Measurements from ENCODE around the gene AHRR. TPM values are rescaled to one million over a fixed set of nuclear protein-coding genes. Genes with fewer than 3 reads are reported as not detected.
"Not testable (repeated sequence)": the region's sequence is repeated elsewhere in the genome, so short reads cannot be mapped to it uniquely, and the experiment has no call there.

The AHRR gene
- total RNA-seq, 1 experiment from 2014 or later = 51.8 TPM

- not testable (repeated sequence) for DNase-seq (ENCODE audit: low read depth)
Observed at GRCh38 chr5:474232-474839, 152.8 kb downstream of the AHRR start.

DNA sequence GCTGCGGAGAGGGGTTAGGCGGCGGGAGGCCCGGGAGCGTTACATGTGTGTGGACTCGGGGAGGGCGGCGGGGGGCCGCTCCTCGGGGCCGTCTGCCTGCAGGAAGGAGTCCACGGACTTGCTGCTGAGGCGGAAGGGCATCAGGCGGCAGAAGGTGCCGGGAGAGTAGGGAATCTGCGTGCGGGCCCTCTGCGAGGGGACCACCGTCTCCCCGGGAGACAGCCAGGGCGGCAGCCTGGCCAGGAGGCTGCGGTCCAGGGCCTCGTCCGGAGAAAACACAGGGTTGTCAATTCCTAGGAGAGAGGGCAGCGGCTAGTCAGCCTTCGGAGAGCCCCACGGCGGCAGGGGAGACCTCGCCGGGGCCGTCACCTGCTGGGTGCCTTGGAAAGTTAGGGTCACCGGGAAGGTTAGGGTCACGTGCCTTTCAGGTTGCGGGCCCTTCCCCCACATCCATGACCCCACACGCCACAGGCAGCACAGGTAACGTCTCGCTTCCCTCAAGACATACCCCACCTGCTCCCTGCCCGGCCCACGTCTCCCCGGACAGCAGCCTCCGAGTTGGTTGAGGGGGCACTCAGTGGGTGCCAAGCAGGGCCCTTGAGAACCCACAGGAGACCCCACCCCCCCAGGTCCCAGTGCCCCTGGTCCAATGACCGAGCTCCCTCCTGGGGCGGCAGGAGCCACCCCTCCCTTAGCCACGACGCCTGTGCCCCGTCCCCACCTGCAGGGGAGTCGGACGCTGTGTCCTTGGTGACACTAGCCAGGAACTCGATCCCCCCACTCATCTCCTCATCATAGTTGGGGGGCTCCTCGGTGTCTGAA lies 153.5 kb downstream of the AHRR start:
- DNase-seq (ENCODE audit: low read depth) = no peak

GRCh38 chr5:475704-476101 lies 154.2 kb downstream of the AHRR start:
- no peak for DNase-seq (ENCODE audit: low read depth)

DNA sequence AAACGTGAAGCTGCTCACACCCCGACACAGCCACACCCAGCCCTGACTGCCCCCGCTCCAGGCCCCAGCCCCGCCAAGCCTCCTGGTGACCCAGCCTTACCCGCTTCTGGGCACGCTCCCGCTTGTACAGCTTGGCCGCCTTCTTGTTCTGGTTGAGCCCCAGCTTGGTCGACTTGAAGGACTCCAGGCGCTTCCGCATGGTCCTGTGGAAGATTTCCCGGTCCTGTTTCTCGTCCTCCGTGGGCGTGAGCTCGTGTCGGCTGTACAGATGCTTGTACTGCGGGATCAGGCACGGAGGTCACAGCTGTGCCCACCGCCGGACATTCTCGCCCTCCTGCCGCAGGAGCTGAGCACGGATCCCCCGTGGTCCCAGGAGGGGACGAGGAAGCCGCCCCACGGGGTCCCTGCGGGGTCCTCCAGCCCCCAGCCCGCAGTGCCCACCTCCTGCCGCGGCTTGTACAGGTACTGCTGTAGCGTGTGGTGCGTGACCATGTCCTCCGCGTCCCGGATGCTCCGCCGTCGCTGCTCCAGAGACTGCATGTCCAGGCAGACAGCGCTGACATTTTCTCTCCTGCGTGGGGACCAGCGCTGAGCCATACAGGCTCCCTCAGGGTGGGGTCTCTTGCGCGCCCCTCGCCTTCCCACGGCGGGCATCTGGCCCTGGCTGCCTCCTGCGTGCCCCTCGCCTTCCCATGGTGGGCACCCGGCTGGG lies 154.7 kb downstream of the AHRR start:
- no peak for DNase-seq (ENCODE audit: low read depth)

- no peak for DNase-seq (ENCODE audit: low read depth)
Observed at GRCh38 chr5:476814-477175, 155.3 kb downstream of the AHRR start.

DNA sequence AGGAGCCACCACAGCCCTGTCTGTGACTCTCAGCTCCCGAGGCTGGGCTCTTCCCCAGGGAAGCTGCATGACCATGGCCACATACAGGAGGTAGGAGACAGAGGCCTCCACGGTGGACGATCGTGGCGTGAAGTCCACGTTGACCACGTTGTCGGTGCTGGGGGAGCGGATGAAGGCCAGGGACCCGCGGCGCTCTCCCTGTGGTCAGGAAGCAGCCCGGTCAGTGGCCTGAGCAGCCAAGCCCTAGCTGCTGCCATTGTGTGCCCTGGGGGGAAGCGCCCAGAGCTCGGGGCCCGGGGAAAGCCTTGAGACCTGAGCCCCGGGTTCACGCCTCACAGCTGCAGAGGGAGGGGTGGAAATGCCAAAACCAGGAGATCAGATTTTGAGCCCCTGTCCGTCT lies 155.7 kb downstream of the AHRR start:
- no peak for DNase-seq (ENCODE audit: low read depth)

DNA sequence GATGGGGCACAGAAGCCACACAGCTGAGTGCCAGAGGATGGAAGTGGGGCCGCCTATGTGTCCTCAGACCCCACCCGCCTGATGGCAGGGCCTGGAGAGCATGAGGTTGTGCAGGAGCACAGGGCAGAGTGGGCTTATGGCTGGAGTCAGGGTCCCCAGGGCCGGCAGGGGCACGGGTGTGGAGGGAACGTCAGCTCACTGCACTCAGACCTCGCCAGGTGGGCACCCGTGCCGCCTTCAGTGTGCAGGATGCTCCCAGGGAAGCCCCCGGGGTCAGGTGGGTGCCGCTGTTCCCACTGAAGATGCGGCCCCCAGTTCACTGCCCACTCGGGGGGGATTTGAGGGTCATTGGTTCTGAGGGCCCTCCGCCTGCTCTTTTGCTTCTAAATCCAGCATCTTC lies 156.4 kb downstream of the AHRR start:
- no peak for DNase-seq (ENCODE audit: low read depth)

DNA sequence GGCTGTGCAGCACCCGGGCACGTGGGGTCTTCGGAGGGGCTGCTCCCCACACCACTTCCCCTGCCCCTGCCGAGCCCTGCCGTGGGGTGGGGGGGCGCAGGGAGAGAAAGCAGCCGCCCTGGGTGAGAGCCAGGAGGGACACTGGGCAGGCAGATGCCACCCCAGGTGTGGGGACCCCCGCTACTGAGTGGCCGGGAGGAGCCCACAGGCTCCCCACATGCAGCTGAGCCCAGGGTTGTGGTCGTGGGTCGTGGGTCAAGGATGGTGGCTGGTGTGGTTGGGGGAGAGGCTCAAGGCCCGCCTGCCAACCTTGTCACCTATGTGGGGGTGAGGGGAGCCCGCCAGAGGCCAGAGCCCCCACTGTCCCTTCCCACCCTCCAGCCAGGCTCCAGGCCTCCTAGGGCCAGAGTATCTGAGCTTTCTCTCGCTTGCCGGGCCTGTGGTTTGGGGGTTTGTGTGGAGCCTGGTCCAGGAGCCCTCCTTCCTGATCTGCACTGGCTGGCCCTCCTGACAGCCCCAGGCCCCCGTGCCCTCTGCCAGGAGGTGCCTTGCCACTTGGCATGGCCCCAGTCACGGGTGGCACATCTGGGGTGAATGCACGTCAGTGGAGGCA lies 157.0 kb downstream of the AHRR start:
- DNase-seq (ENCODE audit: low read depth) = no peak

DNA sequence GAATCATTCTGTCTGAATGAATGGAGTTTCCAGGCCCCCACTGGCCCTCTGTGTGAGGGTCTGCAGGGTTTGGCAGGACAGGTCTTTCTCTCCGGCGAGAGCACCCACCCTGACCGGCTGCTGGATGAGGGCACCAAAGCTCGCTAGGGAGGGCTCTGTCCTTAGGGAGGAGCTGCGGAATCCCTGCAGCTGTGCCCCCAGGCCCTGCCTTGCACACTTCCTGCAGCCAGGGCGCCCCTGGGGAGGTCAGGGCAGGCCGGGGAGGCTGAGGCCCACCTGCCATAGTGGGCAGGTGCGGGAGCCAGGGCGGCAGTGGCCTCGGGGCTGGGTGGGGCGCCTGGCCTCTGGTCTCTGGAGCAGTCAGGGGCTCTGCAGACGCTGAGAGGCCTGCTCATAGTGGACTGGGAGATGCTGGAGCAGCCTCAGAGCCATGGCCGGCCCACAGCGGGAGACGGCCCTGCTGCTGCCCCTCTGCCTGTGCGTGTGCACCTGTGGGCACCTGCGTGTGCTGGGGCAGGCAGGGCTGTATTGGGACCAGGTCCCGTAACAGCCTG lies 157.5 kb downstream of the AHRR start:
- no peak for DNase-seq (ENCODE audit: low read depth)

GRCh38 chr5:479566-480319 lies 158.2 kb downstream of the AHRR start:
- no peak for DNase-seq (ENCODE audit: low read depth)

DNA sequence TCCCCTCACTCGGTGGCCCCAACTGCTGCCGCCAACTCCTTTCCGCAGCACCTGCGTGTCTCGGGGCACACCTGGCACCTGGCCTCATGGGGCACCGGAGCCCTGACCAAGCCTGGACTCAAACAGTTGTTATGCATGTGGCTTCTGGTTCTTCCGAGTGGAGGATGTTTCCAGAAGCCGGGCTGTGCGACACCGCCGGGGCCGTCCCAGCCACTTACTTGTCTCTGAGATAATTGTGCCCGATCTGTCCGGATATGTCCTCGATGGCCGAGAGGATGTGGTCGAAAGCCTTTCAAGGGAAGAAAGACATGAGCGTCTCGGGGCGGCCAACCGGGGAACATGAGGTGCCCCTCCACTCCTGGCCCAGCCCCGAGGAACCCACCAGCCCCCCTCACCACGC lies 159.8 kb downstream of the AHRR start:
- DNase-seq (ENCODE audit: low read depth) = no peak

DNA sequence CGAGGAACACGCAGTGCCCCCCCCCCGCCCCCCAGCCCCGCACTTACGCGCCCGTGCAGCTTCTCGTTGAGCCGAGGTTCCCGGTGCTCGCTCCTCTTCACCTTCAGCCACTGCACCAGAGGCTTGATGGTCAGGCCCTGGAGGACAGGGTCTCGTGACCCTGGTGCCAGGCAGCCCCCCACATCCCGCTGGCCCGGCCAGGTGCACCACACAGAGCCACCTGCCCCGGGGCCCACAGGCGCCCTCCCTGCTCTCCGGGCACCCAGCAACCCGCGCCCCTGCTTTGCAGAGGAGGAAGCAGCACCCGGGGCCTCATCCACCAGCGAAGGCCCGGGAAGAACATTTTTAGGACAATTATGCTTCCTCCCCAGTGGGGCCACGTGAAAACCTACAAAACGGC lies 160.5 kb downstream of the AHRR start:
- no peak for DNase-seq (ENCODE audit: low read depth)

DNA sequence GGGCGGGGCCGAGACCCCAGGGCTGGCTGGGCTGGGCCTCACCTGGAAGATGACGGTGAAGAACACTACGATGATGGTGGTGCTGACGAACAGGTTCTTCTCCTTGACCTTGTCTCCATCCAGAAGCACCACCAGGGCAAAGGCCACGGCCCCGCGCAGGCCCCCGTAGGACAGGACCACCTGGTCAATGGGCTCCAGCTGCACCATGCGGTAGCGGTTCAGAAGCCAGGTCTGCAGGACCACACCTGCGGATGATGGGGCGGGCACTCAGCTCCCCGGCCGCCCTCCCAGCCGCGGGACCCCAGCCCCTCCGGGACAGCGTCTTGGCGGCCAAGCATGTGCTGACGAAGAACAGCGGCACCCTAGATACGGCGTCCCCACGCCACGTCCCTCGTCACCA lies 161.0 kb downstream of the AHRR start:
- DNase-seq (ENCODE audit: low read depth) = no peak

DNA sequence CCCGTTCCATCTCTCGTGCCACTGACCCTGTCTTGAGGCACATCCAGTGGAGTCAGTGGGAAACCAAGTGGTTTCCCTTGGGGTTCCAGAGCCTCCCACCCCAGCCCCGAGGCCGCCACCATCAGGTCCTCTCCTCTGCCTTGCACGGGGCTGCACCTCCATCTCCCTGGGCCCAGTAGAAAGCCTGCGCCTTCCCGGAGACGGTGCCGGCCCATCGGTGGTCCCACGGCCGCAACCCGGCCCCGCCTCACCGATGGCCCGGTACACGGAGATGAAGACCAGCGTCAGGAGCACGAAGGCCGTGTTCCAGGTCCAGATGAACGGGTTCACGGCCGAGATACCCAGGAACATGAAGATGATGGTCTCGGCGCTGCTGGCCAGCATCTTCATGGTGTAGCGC lies 161.5 kb downstream of the AHRR start:
- no peak for DNase-seq (ENCODE audit: low read depth)

GRCh38 chr5:483434-484140 lies 162.1 kb downstream of the AHRR start:
- no peak for DNase-seq (ENCODE audit: low read depth)

DNA sequence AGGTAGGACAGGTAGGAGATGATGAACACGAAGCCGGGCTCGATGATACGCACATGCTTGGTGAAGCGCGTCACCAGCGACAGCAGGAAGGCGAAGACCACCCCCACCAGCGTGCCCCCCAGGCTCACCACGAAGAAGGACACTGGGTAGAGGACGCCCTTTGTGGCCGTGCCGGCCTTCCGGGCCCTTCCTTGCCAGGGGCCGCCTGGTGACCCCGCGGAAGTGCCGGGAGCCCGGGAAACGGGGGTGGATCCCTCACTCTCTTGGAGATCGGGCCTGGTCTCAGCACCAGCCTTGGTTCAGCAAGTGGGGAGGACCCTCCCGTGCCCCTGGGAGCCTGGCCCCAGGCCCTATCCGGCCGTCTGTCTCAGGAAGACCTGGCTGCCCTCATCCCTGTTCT lies 163.0 kb downstream of the AHRR start:
- no peak for DNase-seq (ENCODE audit: low read depth)

DNA sequence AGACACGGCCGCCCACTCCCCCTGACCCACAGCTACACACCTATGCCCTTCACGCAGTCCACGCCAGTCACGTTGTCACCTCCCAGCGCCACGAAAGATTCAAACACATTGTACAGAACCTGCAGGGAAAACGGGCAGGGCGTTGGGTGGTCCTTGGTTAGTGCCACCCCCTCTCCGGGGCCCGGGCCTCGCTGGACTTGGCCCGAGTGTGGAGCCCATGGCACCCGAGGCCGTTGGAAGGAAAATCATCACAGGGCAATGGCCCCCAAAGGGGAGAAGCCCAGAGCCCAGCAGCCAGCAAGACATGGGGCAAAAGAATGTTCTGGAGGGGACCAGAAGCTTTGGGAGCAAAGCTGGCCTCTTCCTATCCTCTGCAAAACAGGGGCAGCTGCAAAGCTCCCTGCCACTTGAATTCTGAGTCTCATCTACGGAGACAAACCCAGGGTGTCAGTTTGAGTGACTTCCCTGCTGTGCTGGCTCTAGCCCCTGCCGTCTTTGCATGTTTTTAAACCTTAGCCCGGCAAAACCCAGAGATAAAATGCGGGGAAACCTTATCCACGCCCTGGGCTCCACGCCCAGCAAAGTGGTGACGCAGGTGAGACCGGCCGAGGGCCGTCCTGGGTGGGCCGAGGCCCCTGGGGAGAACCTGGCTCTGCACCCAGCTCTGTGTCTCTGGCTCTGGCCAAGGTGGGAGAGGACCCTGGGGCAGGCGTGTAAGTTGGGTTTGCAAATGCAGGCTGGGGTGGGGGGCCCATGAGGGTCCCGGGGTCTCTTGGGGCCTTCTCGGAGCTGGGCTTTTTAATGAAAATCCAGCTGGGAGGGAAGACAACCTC lies 163.8 kb downstream of the AHRR start:
- no peak for DNase-seq (ENCODE audit: low read depth)

DNA sequence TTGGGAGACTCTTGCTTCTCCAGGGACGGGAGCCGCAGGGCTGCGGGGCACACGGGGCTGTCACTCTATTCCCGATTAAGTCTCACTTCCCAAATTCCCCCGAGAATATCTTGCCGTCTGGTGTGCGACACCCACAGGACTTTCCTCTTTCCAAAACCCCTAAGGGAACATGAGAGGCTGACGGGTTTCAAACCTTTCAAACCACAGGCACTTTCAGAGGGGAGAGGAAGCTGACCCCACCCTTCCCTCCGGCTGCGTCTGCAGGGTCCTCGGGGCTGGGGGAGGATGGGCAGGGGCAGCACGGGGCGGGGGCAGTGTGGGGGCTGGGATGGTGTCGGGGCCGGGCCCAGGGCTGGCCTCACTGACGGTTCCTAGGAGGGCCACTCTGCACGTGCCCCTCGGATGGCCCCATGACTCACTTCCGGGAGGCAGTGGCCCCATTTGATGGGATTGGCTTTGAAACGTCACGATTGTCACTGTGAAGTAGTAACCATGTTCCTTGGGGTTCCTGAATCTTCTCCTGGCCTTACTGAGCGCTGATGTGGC lies 164.5 kb downstream of the AHRR start:
- no peak for DNase-seq (ENCODE audit: low read depth)

DNA sequence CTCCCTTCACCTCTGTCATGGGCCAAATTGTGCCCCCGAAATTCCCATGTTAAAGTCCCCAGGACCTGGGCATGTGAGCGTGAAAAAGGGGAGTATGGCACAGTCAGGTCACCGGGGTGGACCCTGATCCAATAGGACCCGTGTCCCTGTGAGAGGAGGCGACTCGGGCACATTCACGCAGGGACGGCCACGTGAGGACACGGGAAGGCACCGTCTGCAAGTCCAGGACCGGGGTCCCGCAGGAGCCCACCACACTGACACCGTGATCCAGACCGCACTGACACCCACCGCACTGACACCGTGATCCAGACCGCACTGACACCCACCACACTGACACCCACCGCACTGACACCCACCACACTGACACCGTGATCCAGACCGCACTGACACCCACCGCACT lies 165.1 kb downstream of the AHRR start:
- DNase-seq (ENCODE audit: low read depth) = not testable (repeated sequence)
